Activated CD4-positive, alpha-beta T cell treated with anti-CD3 and anti-CD28 coated beads, Interleukin-2, amount 50 U/mL, for 48 hours (primary cell): ENCODE data around the gene NSD1.
A peak's percentile ranks its signal among the peaks of the same experiment; 100 is the strongest.

Source experiments
- DNase-seq, 2 experiments: peaks; one replicate each; pipeline ENCODE4 v3.0.0-alpha.2; 2020

Gene NSD1

GRCh38 chr5:177097016-177097985 is 36.3 kb upstream of the NSD1 start:
- no peak for DNase-seq

GRCh38 chr5:177098120-177098469 is 35.5 kb upstream of the NSD1 start:
- DNase-seq: no peak

- no peak for DNase-seq
Measured at GRCh38 chr5:177098470-177099141, 35.0 kb upstream of the NSD1 start.

GRCh38 chr5:177099422-177100093 is 34.0 kb upstream of the NSD1 start:
- DNase-seq: no peak

- no peak for DNase-seq
Measured at GRCh38 chr5:177100714-177101121, 32.9 kb upstream of the NSD1 start.

- no peak for DNase-seq
Measured at GRCh38 chr5:177103523-177104253, 29.9 kb upstream of the NSD1 start.

GRCh38 chr5:177105691-177106476 is 27.7 kb upstream of the NSD1 start:
- no peak for DNase-seq

- DNase-seq: no peak
Measured at GRCh38 chr5:177107159-177107558, 26.4 kb upstream of the NSD1 start.

GRCh38 chr5:177109810-177110209 is 23.8 kb upstream of the NSD1 start:
- no peak for DNase-seq

- DNase-seq: peak; percentile 70 to 74
Measured at GRCh38 chr5:177111720-177112394, 21.7 kb upstream of the NSD1 start.

- no peak for DNase-seq
Measured at GRCh38 chr5:177112589-177113220, 20.9 kb upstream of the NSD1 start.

GRCh38 chr5:177113566-177114424 is 19.8 kb upstream of the NSD1 start:
- DNase-seq: peak; percentile 87

GRCh38 chr5:177116631-177117373 is 16.8 kb upstream of the NSD1 start:
- peak; percentile 84 to 87 for DNase-seq

- no peak for DNase-seq
Measured at GRCh38 chr5:177117441-177118045, 16.0 kb upstream of the NSD1 start.

- DNase-seq: no peak
Measured at GRCh38 chr5:177122566-177122965, 11.0 kb upstream of the NSD1 start.

GRCh38 chr5:177123789-177124485 is 9.6 kb upstream of the NSD1 start:
- no peak for DNase-seq

- DNase-seq: no peak
Measured at GRCh38 chr5:177124486-177124991, 9.0 kb upstream of the NSD1 start.

- DNase-seq: no peak
Measured at GRCh38 chr5:177126771-177127170, 6.8 kb upstream of the NSD1 start.
